Stimulated activated memory B cell treated with anti-CD40 and anti-IgM and Interleukin-4, amounts not matched to agents 10 μg/mL and 1 μg/mL and 100 μg/mL, for 72 hours (primary cell): ENCODE measurements around the gene TMEM138.

ENCODE experiments used
- ATAC-seq: fragments of 150-1000 bp; cut with Tn5 transposase; 2 replicates; pipeline ENCODE4 v1.10.0; 2021
- H3K27ac Mint-ChIP-seq: one replicate; pipeline ENCODE4 v1.8.0; 2022; ENCODE audit warnings: mild to moderate bottlenecking, mixed read lengths
- H3K27me3 Mint-ChIP-seq: one replicate; pipeline ENCODE4 v1.8.0; 2022; ENCODE audit warnings: mixed read lengths
- H3K36me3 Mint-ChIP-seq: one replicate; pipeline ENCODE4 v1.8.0; 2022; ENCODE audit warnings: mixed read lengths
- H3K4me1 Mint-ChIP-seq: one replicate; pipeline ENCODE4 v1.8.0; 2022; ENCODE audit warnings: mixed read lengths
- H3K4me3 Mint-ChIP-seq: one replicate; pipeline ENCODE4 v1.8.0; 2022; ENCODE audit warnings: mild to moderate bottlenecking, moderate library complexity, mixed read lengths
- H3K9me3 Mint-ChIP-seq: one replicate; pipeline ENCODE4 v1.8.0; 2022; ENCODE audit warnings: mixed read lengths

The TMEM138 gene

DNA sequence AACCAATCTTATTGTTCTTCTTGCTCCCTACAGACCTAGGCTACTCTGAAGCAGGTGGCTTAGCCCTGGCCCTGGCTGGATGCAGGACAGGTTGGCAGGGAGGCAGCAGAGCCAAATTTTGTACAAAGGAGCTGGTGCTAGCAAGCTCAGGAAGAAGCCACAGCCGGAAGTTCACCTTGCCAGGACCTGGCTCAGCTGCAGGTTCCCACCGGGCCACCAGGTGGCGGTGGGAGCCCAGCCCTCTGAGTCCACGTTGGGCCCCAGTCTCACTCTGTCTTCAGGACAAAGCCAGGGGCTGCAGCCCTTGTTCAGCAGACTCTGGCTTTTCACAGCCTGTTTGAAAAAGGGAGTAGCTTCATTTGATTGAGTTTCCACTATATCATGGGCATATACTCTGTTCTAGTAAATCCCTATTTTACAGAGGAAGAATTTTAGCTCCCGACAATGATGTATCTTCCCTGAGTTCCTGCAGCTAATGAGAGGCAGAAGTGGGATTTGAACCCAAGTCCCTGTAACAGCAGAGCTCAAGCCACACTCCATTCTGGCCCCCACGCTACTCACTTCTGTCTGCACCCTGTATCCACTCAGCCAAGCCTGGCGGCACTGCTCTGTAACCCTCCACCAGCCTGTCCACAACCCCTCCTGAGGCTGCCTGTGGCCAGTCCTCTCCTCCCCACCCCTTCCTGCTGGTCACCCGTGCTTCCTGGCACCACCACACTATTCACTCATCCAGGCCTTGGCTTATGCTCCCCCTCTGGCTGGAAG is 25.8 kb upstream of the TMEM138 start:
- Mint-ChIP-seq H3K4me3 (no peak overlapping the region), H3K27me3 (no peaks in the 10 kb centered on the region), H3K4me1 (peaks cover 57% of the 10 kb centered on the region), H3K27ac (peak overlapping the region; percentile 95), H3K9me3 (no peaks in the 10 kb centered on the region), H3K36me3 (peaks cover 31% of the 10 kb centered on the region)
- ATAC-seq, result peak; percentile 82

DNA sequence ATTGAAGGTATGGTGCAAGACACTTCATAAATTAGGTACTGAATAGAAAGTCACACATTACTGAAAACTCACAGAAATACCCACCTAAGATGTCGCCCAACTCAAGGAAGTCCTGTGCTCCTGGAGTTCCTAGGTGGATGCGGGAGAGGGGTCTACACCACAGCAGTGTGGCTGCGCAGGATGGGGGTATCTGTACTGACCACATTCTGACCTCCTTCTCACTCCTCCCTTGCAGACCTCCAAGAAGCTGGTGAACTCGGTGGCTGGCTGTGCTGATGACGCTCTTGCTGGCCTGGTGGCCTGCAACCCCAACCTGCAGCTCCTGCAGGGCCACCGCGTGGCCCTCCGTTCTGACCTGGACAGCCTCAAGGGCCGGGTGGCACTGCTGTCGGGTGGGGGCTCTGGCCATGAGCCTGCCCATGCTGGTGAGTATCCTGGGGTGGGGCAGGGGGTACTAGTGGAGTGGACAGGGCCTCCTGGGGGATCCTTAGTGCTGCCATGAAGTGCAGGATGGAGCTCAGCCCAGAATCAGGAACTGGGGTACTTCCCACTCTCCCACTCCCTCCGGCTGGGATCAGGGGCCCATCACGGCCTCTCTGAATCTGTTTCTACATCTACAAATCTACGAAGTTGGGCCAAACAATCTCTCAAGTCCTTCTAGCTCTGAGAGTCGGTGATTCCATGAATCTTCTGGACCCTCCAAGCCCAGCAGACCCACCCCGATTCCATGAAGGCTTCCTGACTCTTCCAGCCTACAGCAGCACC is 24.3 kb upstream of the TMEM138 start:
- Mint-ChIP-seq H3K36me3 (peaks cover 34% of the 10 kb centered on the region), H3K27me3 (no peaks in the 10 kb centered on the region), H3K4me1 (peaks cover 51% of the 10 kb centered on the region), H3K4me3 (no peak overlapping the region), H3K27ac (no peak overlapping the region), H3K9me3 (no peaks in the 10 kb centered on the region)
- ATAC-seq, result no peak

DNA sequence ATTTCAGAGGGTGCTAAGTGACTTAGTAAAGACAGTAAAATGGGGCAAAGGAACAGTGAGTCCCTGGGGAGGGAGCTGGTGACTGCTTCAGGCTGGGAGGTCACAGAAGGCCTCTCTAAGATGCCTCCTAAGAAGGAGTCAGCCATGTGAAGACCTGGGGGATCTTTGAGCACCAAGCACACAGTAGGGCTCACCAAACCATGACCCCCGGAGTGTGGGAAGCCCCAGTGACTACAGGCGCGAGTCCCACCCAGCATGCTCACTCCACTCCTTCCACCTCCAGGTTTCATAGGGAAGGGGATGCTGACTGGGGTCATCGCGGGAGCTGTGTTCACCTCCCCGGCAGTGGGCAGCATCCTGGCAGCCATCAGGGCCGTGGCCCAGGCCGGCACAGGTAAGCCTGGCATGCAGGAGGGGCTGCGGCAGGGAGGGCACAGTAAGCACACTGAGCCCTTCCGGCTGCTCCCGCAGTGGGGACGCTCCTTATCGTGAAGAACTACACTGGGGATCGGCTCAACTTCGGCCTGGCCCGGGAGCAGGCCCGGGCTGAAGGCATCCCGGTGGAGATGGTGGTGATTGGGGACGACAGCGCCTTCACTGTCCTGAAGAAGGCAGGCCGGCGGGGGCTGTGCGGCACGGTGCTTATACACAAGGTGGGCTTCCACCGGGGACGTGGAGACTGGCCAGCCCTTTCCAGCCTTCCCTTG is 23.2 kb upstream of the TMEM138 start:
- Mint-ChIP-seq H3K4me1 (peaks cover 41% of the 10 kb centered on the region), H3K27ac (no peak overlapping the region), H3K27me3 (no peaks in the 10 kb centered on the region), H3K36me3 (peaks cover 34% of the 10 kb centered on the region), H3K4me3 (no peak overlapping the region), H3K9me3 (no peaks in the 10 kb centered on the region)
- ATAC-seq, result no peak

DNA sequence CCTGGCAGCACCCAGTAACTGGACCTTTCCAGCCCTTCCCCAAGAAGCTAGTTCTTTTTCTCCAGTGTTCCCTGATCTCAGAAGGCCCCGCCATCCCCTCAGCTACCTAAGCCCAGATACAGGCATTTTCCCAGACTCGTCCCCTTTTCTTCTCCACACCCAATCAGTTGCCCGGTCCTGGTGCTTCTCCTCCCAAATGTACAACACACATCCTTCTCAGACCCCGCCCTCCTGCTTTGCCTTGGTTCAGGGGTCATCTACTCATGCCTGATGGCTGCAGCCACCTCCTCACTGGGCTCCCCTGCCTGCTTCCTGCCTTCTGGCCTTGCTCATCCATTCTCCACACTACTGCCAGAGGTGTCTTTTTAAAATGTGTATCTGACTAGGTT is 22.7 kb upstream of the TMEM138 start:
- H3K4me1 Mint-ChIP-seq, result peaks cover 37% of the 10 kb centered on the region
- no peak overlapping the region for H3K4me3 Mint-ChIP-seq
- H3K27me3 Mint-ChIP-seq, result no peaks in the 10 kb centered on the region
- no peak for ATAC-seq
- H3K27ac Mint-ChIP-seq, result no peak overlapping the region
- peaks cover 34% of the 10 kb centered on the region for H3K36me3 Mint-ChIP-seq
- no peaks in the 10 kb centered on the region for H3K9me3 Mint-ChIP-seq

DNA sequence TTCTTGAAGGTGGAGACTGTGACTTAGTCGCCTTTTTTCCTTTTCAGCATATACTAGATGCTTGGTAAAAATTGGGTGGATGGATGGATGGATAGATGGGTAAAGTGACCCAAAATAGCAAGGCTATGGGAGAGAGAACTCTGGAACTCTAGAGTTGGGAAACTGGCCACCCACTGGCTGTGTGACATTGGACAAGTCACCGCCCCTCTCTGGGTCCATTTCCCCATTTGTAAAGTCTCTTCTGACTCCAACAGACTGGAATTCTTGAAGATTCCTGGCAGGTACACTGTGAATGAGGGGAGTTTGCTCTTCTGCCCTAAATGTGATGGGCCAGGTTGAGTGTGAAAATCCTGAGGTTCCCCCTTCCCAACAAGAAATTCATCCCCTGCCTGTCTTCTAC is 21.2 kb upstream of the TMEM138 start:
- H3K9me3 Mint-ChIP-seq, result no peaks in the 10 kb centered on the region
- no peaks in the 10 kb centered on the region for H3K27me3 Mint-ChIP-seq
- peaks cover 37% of the 10 kb centered on the region for H3K4me1 Mint-ChIP-seq
- peak overlapping the region; percentile 75 for H3K27ac Mint-ChIP-seq
- no peak overlapping the region for H3K4me3 Mint-ChIP-seq
- no peak for ATAC-seq
- peaks cover 39% of the 10 kb centered on the region for H3K36me3 Mint-ChIP-seq

DNA sequence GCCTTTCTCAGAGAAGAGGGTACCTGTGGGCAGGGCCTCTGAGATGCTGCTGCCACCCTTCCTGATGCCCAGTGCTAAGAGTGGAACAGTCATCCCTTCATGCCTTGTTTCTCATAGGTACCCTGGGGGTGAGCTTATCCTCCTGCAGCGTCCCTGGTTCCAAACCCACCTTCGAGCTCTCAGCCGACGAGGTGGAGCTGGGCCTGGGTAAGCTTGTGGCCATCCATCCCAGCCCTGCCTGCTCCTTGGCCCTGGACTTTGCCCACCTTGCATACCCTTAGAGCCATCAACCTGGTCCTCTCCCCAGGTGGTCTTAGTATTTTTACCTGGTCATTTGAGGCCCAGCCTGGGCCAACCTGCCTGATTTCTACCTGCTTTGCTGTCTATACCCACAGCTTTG is 20.5 kb upstream of the TMEM138 start:
- peaks cover 46% of the 10 kb centered on the region for H3K36me3 Mint-ChIP-seq
- H3K27me3 Mint-ChIP-seq, result no peaks in the 10 kb centered on the region
- no peak overlapping the region for H3K4me3 Mint-ChIP-seq
- ATAC-seq, result no peak
- H3K4me1 Mint-ChIP-seq, result peaks cover 37% of the 10 kb centered on the region
- no peaks in the 10 kb centered on the region for H3K9me3 Mint-ChIP-seq
- peak overlapping the region; percentile 75 for H3K27ac Mint-ChIP-seq

DNA sequence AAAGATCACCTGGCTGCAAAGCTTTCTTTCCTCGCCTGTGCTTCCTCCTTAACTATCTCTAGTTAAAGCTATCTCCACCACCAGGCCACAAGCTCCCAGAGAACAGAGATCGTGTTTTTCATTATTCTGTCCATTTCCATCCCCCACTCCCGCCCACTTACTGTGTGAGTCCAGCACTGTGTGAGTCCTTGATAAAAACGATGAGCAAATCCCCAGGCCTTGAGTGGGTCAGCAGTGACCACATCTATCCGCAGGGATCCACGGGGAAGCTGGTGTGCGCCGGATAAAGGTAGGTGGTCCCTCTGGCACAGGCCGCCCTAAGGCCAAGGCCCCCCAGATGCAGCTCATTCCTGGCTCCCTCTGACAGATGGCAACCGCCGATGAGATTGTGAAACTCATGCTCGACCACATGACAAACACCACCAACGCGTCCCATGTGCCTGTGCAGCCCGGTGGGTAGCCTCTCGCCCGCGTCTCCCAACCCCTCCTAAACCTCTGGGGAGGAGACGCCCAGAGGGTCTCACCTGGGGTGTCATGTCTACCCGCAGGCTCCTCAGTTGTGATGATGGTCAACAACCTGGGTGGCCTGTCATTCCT is 19.9 kb upstream of the TMEM138 start:
- Mint-ChIP-seq H3K4me3 (no peak overlapping the region), H3K4me1 (peaks cover 33% of the 10 kb centered on the region), H3K27me3 (no peaks in the 10 kb centered on the region), H3K9me3 (no peaks in the 10 kb centered on the region), H3K36me3 (peaks cover 49% of the 10 kb centered on the region), H3K27ac (no peak overlapping the region)
- ATAC-seq, result no peak

DNA sequence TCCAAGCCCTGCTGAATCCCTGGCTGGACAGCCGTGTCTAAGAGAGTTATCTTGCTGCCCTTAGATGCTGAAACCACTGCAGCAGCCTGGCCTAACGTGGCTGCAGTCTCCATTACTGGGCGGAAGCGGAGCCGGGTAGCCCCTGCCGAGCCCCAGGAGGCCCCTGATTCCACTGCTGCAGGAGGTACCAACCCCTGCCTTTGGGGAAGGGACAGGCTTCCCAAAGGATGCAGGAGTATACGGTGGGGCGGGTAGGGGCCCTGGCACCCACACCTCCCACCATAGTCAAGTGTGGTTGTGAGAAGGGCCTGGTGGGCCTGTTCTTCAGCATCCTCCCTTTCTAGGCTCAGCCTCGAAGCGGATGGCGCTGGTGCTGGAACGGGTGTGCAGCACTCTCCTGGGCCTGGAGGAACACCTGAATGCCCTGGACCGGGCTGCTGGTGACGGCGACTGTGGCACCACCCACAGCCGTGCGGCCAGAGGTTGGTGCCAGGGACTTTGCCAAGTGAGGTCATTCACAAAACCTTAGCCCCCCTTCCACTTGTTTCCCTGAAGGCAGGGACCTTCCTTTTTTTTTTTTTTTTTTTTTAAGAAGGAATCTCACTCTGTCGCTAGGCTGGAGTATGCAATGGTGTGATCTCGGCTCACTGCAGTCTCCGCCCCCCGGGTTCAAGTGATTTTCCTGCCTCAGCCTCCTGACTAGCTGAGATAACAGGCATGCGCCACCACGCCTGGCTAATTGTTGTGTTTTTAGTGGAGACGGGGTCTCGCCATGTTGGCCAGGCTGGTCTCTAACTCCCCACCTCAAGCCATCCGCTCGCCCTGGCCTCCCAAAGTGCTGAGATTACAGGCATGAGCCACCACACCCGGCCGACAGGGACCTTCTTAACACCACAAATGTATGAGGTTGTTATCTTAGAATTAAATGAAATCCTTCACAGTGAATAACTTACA is 18.1 kb upstream of the TMEM138 start:
- Mint-ChIP-seq H3K4me3 (no peak overlapping the region), H3K27ac (peak overlapping the region; percentile 73)

DNA sequence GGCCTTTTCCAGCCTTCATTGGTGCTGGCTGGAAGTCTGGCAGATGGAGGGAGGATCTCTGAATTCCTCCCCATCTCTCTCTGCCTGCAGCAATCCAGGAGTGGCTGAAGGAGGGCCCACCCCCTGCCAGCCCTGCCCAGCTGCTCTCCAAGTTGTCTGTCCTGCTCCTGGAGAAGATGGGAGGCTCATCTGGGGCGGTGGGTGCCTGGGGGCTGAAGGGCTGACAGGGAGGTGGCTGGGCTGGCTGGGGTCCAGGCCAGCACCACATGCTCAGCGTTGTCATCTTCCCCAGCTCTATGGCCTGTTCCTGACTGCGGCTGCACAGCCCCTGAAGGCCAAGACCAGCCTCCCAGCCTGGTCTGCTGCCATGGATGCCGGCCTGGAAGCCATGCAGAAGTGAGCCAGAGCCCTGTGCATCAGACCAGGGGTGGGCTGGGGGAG is 17.0 kb upstream of the TMEM138 start:
- peak overlapping the region; percentile 73 for H3K27ac Mint-ChIP-seq
- H3K27me3 Mint-ChIP-seq, result no peaks in the 10 kb centered on the region
- H3K36me3 Mint-ChIP-seq, result peaks cover 59% of the 10 kb centered on the region
- H3K9me3 Mint-ChIP-seq, result no peaks in the 10 kb centered on the region
- peaks cover 41% of the 10 kb centered on the region for H3K4me1 Mint-ChIP-seq
- H3K4me3 Mint-ChIP-seq, result no peak overlapping the region
- ATAC-seq, result no peak

More for the DNA sequence above, 18.1 kb upstream of the TMEM138 start:
- peaks cover 34% of the 10 kb centered on the region for H3K4me1 Mint-ChIP-seq
- ATAC-seq, result no peak
- H3K27me3 Mint-ChIP-seq, result no peaks in the 10 kb centered on the region
- H3K36me3 Mint-ChIP-seq, result peaks cover 56% of the 10 kb centered on the region
- H3K9me3 Mint-ChIP-seq, result no peaks in the 10 kb centered on the region

DNA sequence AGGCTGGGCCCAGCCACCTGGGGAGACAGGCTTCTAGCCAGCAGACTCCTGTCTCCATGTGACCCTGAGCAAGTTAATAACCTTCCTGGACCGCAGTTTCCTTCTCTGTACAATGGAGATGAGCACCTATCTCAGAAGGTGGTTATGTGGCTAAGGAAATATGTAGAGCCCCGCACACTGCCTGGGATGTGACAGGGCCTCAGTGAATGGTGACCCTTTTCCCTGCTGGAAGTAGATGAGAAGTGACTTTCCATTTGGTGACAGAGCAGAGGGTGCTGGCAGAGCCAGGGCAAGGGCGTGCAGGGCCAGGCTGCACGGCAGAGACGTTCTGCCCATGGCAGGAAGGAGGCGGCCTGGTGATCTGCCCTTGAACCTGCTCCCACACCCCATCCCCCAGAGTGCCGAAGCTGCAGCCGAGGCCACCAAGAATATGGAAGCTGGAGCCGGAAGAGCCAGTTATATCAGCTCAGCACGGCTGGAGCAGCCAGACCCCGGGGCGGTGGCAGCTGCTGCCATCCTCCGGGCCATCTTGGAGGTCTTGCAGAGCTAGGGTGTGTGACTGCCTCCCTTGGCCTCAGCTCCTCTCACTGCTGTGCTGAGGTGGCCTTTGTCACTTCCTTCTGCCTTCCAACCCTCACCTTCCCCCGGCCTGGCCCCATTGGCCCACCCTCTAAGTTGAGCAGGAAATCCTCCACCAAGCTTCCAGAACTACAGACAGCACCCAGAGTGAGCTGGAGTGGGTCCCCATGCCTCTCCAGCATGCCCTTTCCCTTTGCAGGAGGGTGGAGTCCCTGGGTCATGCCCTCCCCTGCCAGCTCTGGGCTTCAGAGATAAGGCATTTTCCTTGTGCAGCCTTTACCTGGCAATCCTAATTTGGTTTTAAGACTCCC is 16.0 kb upstream of the TMEM138 start:
- Mint-ChIP-seq H3K36me3 (peaks cover 57% of the 10 kb centered on the region), H3K4me1 (peaks cover 43% of the 10 kb centered on the region), H3K9me3 (no peaks in the 10 kb centered on the region), H3K4me3 (no peak overlapping the region), H3K27ac (peak overlapping the region; percentile 73), H3K27me3 (no peaks in the 10 kb centered on the region)
- no peak for ATAC-seq

DNA sequence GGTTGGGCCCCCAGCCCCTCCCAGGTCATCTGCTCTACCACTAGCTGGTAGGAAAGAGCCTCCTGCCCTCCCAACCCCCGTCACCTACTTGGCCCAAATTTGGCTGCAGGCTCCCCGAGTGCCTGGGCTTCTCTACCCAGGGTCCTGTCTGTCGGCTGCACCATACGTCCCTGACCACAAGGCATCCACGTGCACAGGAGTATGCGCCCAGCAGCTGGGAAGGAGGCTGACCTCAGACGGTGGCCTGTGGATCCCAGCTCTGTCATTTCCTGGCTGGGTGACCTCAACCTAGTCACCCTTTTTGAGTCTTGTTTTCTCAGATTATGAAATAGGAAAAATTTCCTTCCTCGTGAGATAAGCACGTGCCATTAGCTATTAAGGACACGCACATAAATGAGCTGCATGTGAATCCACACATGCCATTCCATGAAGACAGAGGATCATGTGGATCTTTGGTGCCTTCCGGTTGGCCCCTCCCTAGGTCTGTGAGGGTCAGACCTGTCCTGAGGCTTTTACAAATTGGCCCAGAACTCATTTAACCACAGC is 14.2 kb upstream of the TMEM138 start:
- Mint-ChIP-seq H3K9me3 (no peaks in the 10 kb centered on the region), H3K27me3 (no peaks in the 10 kb centered on the region), H3K4me3 (no peak overlapping the region), H3K36me3 (peaks cover 52% of the 10 kb centered on the region), H3K4me1 (peaks cover 43% of the 10 kb centered on the region), H3K27ac (peak overlapping the region; percentile 73)
- ATAC-seq, result no peak

DNA sequence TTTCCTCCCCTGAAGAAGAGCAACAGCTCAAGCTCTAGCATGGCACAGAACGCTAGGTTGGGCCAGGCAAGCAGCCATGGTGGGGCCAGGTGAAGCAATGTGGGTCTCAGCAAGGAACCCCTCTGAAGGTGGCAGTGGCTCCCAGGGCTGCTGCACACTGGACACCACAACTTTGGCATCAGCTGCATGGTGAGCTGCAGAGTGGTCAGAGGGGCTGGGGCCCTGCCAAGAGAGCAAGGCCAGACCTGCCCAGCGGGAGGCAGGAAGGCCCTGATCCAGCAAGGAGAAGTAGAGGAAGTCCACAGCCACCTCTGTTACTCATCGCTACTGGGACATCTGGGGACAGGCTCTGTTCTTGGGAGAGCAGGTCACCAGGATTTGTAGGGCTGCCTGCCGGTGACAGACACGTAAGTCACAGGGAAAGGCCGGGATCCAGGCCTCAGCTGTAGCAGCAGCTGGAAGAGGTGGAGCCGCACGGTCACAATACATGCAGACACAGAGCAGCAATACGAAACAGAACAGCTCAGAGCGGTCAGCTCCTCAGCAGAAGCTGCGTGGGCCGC is 12.9 kb upstream of the TMEM138 start:
- peaks cover 56% of the 10 kb centered on the region for H3K4me1 Mint-ChIP-seq
- H3K36me3 Mint-ChIP-seq, result peaks cover 65% of the 10 kb centered on the region
- no peak overlapping the region for H3K27ac Mint-ChIP-seq
- no peak overlapping the region for H3K4me3 Mint-ChIP-seq
- ATAC-seq, result no peak
- no peaks in the 10 kb centered on the region for H3K27me3 Mint-ChIP-seq
- no peaks in the 10 kb centered on the region for H3K9me3 Mint-ChIP-seq

DNA sequence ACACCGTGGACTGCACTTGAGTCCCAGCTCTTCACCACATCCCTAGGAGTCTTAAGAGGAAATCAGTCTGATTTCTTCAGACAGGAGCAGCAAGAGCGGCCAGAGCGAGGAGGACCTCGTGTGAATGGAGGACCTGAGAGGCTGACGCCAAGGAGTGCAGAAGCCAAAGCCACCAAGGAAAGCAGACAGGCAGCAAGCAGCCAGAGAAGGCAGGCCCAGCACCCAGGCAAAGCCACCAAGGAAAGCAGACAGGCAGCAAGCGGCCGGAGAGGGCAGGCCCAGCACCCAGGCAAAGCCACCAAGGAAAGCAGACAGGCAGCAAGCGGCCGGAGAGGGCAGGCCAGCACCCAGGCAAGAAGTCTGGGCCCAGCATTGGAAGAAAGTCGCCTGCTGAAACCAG is 12.3 kb upstream of the TMEM138 start:
- peaks cover 67% of the 10 kb centered on the region for H3K36me3 Mint-ChIP-seq
- no peaks in the 10 kb centered on the region for H3K9me3 Mint-ChIP-seq
- peak overlapping the region; percentile 58 for H3K27ac Mint-ChIP-seq
- no peak for ATAC-seq
- no peak overlapping the region for H3K4me3 Mint-ChIP-seq
- peaks cover 59% of the 10 kb centered on the region for H3K4me1 Mint-ChIP-seq
- H3K27me3 Mint-ChIP-seq, result no peaks in the 10 kb centered on the region
